Spinal cord (tissue), 10 donors: Measurements from ENCODE around the gene CANT1. TPM values are rescaled to one million over a fixed set of nuclear protein-coding genes. Genes with fewer than 3 reads are reported as not detected.

Source experiments
- DNase-seq, 6 donors: peaks; one replicate each; pipeline versions ENCODE4 v3.0.0 to v3.0.0-alpha.2; 2013 to 2015; ENCODE audit warnings: low spot score in 6 of 6, low read depth in 4 of 6
- H3K27ac ChIP-seq: one replicate; pipeline ENCODE4 v1.5.1; 2013; ENCODE audit warnings: low read depth, low read length, control low read depth
- H3K27me3 ChIP-seq: one replicate; pipeline ENCODE4 v1.6.1; 2013; ENCODE audit warnings: low read length; ENCODE audit not compliant: control insufficient read depth, insufficient read depth
- H3K36me3 ChIP-seq: one replicate; pipeline ENCODE4 v1.6.1; 2013; ENCODE audit warnings: low read length; ENCODE audit not compliant: control insufficient read depth, insufficient read depth
- H3K4me1 ChIP-seq: one replicate; pipeline ENCODE4 v1.6.1; 2013; ENCODE audit warnings: low read length; ENCODE audit not compliant: control insufficient read depth, insufficient read depth
- H3K4me3 ChIP-seq: one replicate; pipeline ENCODE4 v1.5.1; 2013; ENCODE audit warnings: low read depth, low read length, control low read depth
- H3K9me3 ChIP-seq: one replicate; pipeline ENCODE4 v1.6.1; 2013; ENCODE audit warnings: low read length; ENCODE audit not compliant: control insufficient read depth, insufficient read depth
- WGBS: methylation state at CpG from one replicate; pipeline ENCODE4 v1.1.5; 2013; ENCODE audit warnings: missing lambda C conversion rate; ENCODE audit not compliant: insufficient coverage; 5-methylcytosine and 5-hydroxymethylcytosine counted together
- polyA plus RNA-seq, 2 donors: library from polyadenylated mRNA; unstranded; fragments of 120-200 nt; gene quantifications; one replicate each; pipeline ENCODE4 v1.2.1, GENCODE V29; 2013; ENCODE audit not compliant: insufficient read length in 2 of 2
- total RNA-seq, 2 donors: library from RNA; depleted of rRNA in 1 of 2; stranded (reverse); fragments of 120-200 nt in 1 of 2; fragments of >200 nt in 1 of 2; gene quantifications; one replicate each; pipeline versions ENCODE4 v1.2.3 to v1.2.4, GENCODE V29; 2013 to 2014
- donor health status: healthy.

CANT1 gene
- total and polyA plus RNA-seq, 4 donors, result 23.6 to 38.8 (median 30.9) TPM

DNA sequence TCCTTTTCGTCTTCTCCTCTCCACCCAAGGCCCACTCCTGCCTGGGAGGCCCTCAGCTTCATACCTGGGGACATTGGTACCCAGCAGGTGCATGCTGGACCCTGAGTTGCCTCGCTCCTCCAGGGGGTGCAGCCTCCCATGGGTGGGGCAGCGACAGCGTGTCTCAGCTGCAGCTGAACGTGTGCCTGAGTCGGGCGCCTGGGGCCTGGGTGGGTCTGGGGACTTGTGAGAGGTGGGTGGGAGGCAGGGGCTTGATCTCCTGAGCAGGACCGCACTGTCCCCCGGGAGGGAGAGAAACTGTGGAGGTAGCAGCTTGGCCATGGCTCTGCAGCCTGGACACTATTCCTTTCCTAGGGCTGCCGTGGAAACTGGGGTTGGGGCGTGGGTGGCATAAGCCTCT is 40.3 kb upstream of the CANT1 start:
- Histone ChIP-seq H3K4me3 (no peak overlapping the region), H3K9me3 (no peaks in the 10 kb centered on the region), H3K4me1 (peaks cover 16% of the 10 kb centered on the region), H3K27me3 (no peaks in the 10 kb centered on the region), H3K27ac (no peak overlapping the region), H3K36me3 (peaks cover 11% of the 10 kb centered on the region)
- DNase-seq, result no peak
- 94% methylated on average over 11 of the region's 11 CpGs for WGBS

DNA sequence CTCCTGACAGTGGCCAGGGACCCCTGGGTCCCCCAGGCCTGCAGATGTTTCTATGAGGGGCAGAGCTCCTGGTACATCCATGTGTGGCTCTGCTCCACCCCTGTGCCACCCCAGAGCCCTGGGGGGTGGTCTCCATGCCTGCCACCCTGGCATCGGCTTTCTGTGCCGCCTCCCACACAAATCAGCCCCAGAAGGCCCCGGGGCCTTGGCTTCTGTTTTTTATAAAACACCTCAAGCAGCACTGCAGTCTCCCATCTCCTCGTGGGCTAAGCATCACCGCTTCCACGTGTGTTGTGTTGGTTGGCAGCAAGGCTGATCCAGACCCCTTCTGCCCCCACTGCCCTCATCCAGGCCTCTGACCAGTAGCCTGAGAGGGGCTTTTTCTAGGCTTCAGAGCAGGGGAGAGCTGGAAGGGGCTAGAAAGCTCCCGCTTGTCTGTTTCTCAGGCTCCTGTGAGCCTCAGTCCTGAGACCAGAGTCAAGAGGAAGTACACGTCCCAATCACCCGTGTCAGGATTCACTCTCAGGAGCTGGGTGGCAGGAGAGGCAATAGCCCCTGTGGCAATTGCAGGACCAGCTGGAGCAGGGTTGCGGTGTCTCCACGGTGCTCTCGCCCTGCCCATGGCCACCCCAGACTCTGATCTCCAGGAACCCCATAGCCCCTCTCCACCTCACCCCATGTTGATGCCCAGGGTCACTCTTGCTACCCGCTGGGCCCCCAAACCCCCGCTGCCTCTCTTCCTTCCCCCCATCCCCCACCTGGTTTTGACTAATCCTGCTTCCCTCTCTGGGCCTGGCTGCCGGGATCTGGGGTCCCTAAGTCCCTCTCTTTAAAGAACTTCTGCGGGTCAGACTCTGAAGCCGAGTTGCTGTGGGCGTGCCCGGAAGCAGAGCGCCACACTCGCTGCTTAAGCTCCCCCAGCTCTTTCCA is 39.5 kb upstream of the CANT1 start:
- no peak for DNase-seq
- Histone ChIP-seq H3K4me3 (no peak overlapping the region), H3K9me3 (no peaks in the 10 kb centered on the region), H3K27ac (no peak overlapping the region), H3K36me3 (peaks cover 11% of the 10 kb centered on the region), H3K27me3 (no peaks in the 10 kb centered on the region), H3K4me1 (peaks cover 16% of the 10 kb centered on the region)
- WGBS, result 77% methylated on average over 11 of the region's 21 CpGs

DNA sequence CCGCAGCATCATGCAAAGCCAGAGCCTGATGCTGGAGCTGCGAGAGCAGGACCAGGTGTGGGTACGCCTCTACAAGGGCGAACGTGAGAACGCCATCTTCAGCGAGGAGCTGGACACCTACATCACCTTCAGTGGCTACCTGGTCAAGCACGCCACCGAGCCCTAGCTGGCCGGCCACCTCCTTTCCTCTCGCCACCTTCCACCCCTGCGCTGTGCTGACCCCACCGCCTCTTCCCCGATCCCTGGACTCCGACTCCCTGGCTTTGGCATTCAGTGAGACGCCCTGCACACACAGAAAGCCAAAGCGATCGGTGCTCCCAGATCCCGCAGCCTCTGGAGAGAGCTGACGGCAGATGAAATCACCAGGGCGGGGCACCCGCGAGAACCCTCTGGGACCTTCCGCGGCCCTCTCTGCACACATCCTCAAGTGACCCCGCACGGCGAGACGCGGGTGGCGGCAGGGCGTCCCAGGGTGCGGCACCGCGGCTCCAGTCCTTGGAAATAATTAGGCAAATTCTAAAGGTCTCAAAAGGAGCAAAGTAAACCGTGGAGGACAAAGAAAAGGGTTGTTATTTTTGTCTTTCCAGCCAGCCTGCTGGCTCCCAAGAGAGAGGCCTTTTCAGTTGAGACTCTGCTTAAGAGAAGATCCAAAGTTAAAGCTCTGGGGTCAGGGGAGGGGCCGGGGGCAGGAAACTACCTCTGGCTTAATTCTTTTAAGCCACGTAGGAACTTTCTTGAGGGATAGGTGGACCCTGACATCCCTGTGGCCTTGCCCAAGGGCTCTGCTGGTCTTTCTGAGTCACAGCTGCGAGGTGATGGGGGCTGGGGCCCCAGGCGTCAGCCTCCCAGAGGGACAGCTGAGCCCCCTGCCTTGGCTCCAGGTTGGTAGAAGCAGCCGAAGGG is 38.6 kb upstream of the CANT1 start:
- H3K27me3 ChIP-seq, result no peaks in the 10 kb centered on the region
- H3K4me3 ChIP-seq, result no peak overlapping the region
- no peak for DNase-seq
- whole genome bisulfite sequencing, result 67% methylated on average over 40 of the region's 41 CpGs
- H3K4me1 ChIP-seq, result peaks cover 16% of the 10 kb centered on the region
- no peak overlapping the region for H3K27ac ChIP-seq
- peaks cover 11% of the 10 kb centered on the region for H3K36me3 ChIP-seq
- H3K9me3 ChIP-seq, result no peaks in the 10 kb centered on the region

DNA sequence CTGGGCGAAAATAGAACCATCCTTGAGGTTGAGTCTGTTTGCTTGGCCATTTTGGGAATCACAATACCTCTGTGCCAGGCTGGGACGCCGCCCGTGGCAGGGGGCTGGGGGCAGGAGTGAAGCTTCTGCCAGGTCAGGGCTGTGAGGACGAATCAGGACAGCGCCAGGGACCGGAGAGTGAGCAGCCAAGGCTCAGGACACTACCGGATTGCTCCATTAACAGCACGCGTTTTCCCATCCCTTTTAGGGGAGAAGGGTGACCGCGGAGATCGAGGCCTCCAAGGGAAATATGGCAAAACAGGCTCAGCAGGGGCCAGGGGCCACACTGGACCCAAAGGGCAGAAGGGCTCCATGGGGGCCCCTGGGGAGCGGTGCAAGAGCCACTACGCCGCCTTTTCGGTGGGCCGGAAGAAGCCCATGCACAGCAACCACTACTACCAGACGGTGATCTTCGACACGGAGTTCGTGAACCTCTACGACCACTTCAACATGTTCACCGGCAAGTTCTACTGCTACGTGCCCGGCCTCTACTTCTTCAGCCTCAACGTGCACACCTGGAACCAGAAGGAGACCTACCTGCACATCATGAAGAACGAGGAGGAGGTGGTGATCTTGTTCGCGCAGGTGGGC is 37.8 kb upstream of the CANT1 start:
- H3K27ac ChIP-seq, result no peak overlapping the region
- peaks cover 16% of the 10 kb centered on the region for H3K4me1 ChIP-seq
- no peaks in the 10 kb centered on the region for H3K9me3 ChIP-seq
- 93% methylated on average over 29 of the region's 30 CpGs for WGBS
- peaks cover 11% of the 10 kb centered on the region for H3K36me3 ChIP-seq
- no peaks in the 10 kb centered on the region for H3K27me3 ChIP-seq
- no peak overlapping the region for H3K4me3 ChIP-seq
- no peak for DNase-seq

DNA sequence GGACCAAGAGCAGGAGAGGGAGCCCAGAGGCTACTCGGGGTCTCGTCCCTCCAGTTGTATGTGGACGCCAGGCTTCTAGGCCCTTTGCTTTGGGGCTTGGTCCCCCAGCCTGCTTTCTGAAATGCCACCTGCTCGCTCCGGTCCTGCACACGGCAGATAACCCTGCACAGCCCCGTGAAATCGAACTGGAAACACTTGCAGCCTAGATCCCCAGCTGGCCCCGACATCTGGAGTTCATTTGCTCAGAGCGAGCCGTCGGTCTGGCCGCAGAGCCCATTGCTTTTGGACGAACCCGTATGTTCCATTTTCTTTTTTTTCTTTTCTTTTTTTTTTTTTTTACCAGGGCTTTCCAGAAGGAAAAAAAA is 37.3 kb upstream of the CANT1 start:
- Histone ChIP-seq H3K4me1 (peaks cover 16% of the 10 kb centered on the region), H3K4me3 (no peak overlapping the region), H3K36me3 (peaks cover 11% of the 10 kb centered on the region), H3K27me3 (no peaks in the 10 kb centered on the region), H3K9me3 (no peaks in the 10 kb centered on the region), H3K27ac (no peak overlapping the region)
- 81% methylated on average over 12 of the region's 15 CpGs for WGBS
- peak in 1 of 6 donors; percentile 52 for DNase-seq

DNA sequence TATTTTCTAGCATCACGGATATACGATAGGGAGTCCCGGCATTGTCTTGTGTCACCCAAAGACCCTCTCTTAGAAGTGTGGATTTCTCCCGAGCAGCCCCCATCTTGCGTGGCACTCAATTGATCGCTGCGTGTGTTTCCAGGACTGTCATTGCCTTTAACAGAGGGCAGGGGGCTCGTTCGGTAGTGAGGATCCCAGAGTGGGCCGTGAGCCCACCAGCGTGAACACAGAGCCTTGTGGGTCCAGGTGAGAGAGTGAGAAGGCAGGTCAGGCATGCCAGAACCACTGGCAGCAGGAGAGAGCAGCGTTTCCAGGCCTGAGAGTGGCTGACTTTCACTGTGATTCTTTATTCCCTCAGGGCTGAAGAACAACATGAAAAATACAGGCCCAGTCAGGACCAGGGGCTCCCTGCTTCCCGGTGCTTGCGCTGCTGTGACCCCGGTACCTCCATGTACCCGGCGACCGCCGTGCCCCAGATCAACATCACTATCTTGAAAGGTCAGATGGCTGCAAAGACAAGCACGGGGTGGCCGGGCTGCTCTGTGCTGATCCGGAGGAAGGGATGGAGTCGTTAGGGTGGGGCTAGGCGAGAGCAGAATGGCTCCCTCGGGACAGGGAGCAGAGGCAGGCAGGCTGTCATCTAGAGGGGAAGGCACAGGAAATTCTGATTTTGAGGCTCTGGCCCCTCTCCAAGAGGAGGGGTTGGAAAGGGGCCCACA is 36.8 kb upstream of the CANT1 start:
- peaks cover 11% of the 10 kb centered on the region for H3K36me3 ChIP-seq
- no peak for DNase-seq
- H3K27me3 ChIP-seq, result no peaks in the 10 kb centered on the region
- H3K4me3 ChIP-seq, result no peak overlapping the region
- WGBS, result 64% methylated on average over 24 of the region's 25 CpGs
- peaks cover 16% of the 10 kb centered on the region for H3K4me1 ChIP-seq
- no peaks in the 10 kb centered on the region for H3K9me3 ChIP-seq
- no peak overlapping the region for H3K27ac ChIP-seq

DNA sequence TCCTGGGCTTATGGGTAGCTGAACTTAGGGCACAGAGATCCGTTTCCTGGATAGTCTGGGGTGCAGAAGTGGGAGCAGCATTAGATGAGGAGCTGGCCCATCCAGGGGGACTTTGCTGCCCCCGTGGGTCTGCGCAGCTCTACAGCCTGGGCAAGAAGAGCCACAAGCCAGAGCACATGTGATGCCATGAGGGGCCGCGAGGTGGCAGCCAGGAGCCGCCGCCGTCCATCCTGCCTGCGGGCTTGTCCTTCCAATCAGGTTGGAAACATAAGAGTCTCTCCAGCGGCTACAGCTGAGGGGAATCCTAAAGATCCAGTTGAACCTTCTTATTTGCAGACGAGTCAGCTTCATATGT is 36.3 kb upstream of the CANT1 start:
- 2% methylated on average over 11 of the region's 11 CpGs for WGBS
- peaks cover 11% of the 10 kb centered on the region for H3K36me3 ChIP-seq
- peak; percentile 45 to 89 (median 54) for DNase-seq
- H3K9me3 ChIP-seq, result no peaks in the 10 kb centered on the region
- H3K4me1 ChIP-seq, result peaks cover 16% of the 10 kb centered on the region
- H3K27ac ChIP-seq, result no peak overlapping the region
- H3K27me3 ChIP-seq, result no peaks in the 10 kb centered on the region
- H3K4me3 ChIP-seq, result no peak overlapping the region

DNA sequence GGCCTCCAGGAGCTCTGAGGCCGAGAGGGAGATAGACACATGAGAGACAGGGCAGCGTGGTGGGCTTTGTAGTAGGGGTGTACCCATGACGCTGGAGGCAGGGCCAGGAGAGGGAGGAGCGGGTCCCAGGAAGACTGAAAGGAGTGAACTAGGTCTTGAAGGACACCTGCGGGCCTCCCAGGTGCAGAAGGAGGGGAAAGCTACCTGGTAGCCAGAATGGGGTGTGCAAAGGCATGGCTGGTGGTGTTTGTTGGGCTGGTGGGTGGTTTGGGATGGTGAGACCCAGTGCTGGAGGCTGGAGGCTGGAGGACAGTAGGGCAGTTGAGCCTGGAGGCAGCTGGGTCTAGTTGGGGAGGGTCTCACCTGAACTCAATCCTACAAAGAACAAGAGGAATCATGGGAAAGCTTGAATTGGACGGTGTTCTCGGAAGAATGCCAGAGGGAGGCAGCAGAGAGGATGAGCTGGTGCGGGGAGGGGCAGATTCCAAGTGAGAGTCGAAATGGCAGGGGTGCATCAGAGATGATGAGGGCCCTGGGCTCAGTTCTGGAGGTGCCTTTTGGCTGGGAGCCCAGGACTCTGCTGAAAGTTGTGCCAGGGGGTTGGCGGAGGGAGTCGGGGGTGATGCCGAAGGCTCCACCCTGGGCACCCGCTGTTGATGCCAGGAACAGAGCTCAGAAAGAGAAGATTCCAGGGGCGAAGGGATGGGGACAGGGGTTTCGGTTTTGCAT is 35.6 kb upstream of the CANT1 start:
- no peaks in the 10 kb centered on the region for H3K27me3 ChIP-seq

More for the DNA sequence above, 35.6 kb upstream of the CANT1 start:
- Histone ChIP-seq H3K27ac (no peak overlapping the region), H3K9me3 (no peaks in the 10 kb centered on the region), H3K4me3 (no peak overlapping the region), H3K36me3 (peaks cover 11% of the 10 kb centered on the region), H3K4me1 (peaks cover 16% of the 10 kb centered on the region)
- DNase-seq, result no peak
- WGBS, result 77% methylated on average over 15 of the region's 15 CpGs
